HEK293T (cell line): ENCODE measurements around the gene PHF8.

Experiments
- CTCF ChIA-PET: fragments of 350-600 bp; formaldehyde crosslinking; extraction: SDS; loops from one replicate; lab custom pipeline; 2021; ENCODE audit warnings: antibody characterized with exemption, inconsistent platforms; lab: Yijun Ruan, JAX
- POLR2A ChIA-PET: fragments of 350-600 bp; formaldehyde crosslinking; extraction: SDS; loops from one replicate; lab custom pipeline; 2020; ENCODE audit warnings: antibody characterized with exemption, inconsistent platforms; lab: Yijun Ruan, JAX
- DNase-seq: peaks from one replicate; pipeline ENCODE4 v3.0.0; 2012; ENCODE audit warnings: mixed read lengths; ENCODE audit errors: extremely low spot score
- ARNT ChIP-seq: fragments of 450-650 bp; IDR thresholded peaks from 2 replicates; pipeline ENCODE4 v1.6.1; 2017; ENCODE audit warnings: mild to moderate bottlenecking
- BHLHE40 ChIP-seq: fragments of 450-650 bp; IDR thresholded peaks from 2 replicates; pipeline ENCODE4 v1.6.1; 2016; ENCODE audit warnings: mild to moderate bottlenecking, moderate library complexity, borderline replicate concordance
- CTBP1 ChIP-seq: fragments of 450-650 bp; IDR thresholded peaks from 2 replicates; pipeline ENCODE4 v1.6.1; 2016; ENCODE audit warnings: borderline replicate concordance
- ELF4 ChIP-seq: fragments of 450-650 bp; IDR thresholded peaks from 2 replicates; pipeline ENCODE4 v1.6.1; 2017; ENCODE audit warnings: antibody characterized with exemption
- FOXA1 ChIP-seq: fragments of 450-650 bp; IDR thresholded peaks from 2 replicates; pipeline ENCODE4 v1.6.1; 2016; ENCODE audit warnings: mild to moderate bottlenecking
- FOXK2 ChIP-seq: fragments of 450-650 bp; IDR thresholded peaks from 2 replicates; pipeline ENCODE4 v1.6.1; 2016; ENCODE audit warnings: mild to moderate bottlenecking
- FOXM1 ChIP-seq: fragments of 450-650 bp; IDR thresholded peaks from 2 replicates; pipeline ENCODE4 v1.6.1; 2017; ENCODE audit warnings: mild to moderate bottlenecking, borderline replicate concordance
- HDGF ChIP-seq: fragments of 450-650 bp; IDR thresholded peaks from 2 replicates; pipeline ENCODE4 v1.6.1; 2017; ENCODE audit warnings: antibody characterized with exemption, borderline replicate concordance
- L3MBTL2 ChIP-seq: fragments of 450-650 bp; conservative IDR thresholded peaks from 2 replicates; pipeline ENCODE4 v1.6.1; 2016; ENCODE audit warnings: mild to moderate bottlenecking
- LEF1 ChIP-seq: fragments of 450-650 bp; IDR thresholded peaks from 2 replicates; pipeline ENCODE4 v1.6.1; 2017; ENCODE audit warnings: mild to moderate bottlenecking, borderline replicate concordance
- NFRKB ChIP-seq: fragments of 450-650 bp; IDR thresholded peaks from 2 replicates; pipeline ENCODE4 v1.6.1; 2016; ENCODE audit warnings: mild to moderate bottlenecking, moderate library complexity
- SP1 ChIP-seq: fragments of 450-650 bp; IDR thresholded peaks from 2 replicates; pipeline ENCODE4 v1.6.1; 2017
- SUZ12 ChIP-seq: fragments of 450-650 bp; IDR thresholded peaks from 2 replicates; pipeline ENCODE4 v1.6.1; 2016; ENCODE audit warnings: mild to moderate bottlenecking
- TARDBP ChIP-seq: fragments of 450-650 bp; IDR thresholded peaks from 2 replicates; pipeline ENCODE4 v1.6.1; 2016
- ZNF384 ChIP-seq: fragments of 450-650 bp; IDR thresholded peaks from 2 replicates; pipeline ENCODE4 v1.6.1; 2016
- TF ChIP-seq, protein P1 (sequence below): fragments of 450-650 bp; IDR thresholded peaks from 2 replicates; pipeline ENCODE4 v1.6.1; 2016

The PHF8 gene

DNA sequence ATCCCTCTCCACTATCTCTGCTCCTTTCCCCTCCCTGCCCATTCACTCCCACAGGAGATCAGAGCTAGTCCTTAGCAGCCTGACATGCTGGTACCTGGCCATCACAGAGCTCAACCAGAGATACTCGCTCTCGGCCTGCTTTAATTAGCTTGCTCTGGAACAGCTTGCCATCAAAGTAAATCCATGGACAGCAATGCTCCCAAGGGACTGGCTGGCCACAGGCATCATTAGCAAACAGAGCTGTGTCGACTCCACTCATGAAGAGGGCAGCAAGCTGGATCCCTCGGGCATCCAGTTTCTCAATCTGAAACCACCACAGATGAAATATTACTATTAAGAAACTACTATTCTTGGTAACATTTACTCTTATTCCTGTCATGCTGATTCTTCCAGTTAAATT lies 43.4 kb upstream of the PHF8 start:
- ChIA-PET POLR2A (interaction anchor here (1.3 kb wide), 1 partner anchor 11 kb away, joined by 3 read pairs; no protein-coding TSS in a partner anchor), CTCF (no interaction called here)
- no peak for TF ChIP-seq SP1
- TF ChIP-seq TARDBP: no peak
- no peak for DNase-seq

GRCh38 chrX:54085666-54086065 lies 41.4 kb upstream of the PHF8 start:
- CTCF ChIA-PET: no interaction called here
- TF ChIP-seq TARDBP (no peak), ZNF384 (no peak), ELF4 (no peak), FOXM1 (no peak), SUZ12 (no peak), NFRKB (no peak), FOXK2 (no peak), ARNT (no peak), CTBP1 (no peak), L3MBTL2 (no peak), LEF1 (no peak), HDGF (no peak), BHLHE40 (no peak), SP1 (no peak)
- TF ChIP-seq, protein P1, sequence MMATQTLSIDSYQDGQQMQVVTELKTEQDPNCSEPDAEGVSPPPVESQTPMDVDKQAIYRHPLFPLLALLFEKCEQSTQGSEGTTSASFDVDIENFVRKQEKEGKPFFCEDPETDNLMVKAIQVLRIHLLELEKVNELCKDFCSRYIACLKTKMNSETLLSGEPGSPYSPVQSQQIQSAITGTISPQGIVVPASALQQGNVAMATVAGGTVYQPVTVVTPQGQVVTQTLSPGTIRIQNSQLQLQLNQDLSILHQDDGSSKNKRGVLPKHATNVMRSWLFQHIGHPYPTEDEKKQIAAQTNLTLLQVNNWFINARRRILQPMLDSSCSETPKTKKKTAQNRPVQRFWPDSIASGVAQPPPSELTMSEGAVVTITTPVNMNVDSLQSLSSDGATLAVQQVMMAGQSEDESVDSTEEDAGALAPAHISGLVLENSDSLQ: no peak
- POLR2A ChIA-PET: no interaction called here

DNA sequence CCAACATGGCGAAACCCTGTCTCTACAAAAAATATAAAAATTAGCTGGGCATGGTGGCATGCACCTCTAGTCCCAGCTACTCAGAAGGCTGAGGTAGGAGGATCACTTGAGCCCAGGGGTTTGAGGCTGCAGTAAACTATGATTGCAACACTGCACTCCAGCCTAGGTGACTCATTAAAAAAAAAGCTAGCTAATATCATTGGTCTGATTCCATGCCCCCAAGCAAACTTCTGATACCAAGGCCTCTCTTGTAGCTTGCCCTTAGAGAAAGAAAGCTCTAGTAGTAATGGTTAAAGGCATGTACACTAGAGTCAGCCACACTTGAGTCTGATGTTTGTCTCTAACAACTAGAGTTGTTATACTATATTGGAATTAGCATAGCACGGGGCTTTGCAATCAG lies 32.6 kb upstream of the PHF8 start:
- DNase-seq: no peak
- CTCF ChIA-PET: no interaction called here

More at GRCh38 chrX:54085666-54086065, 41.4 kb upstream of the PHF8 start:
- DNase-seq: no peak

DNA sequence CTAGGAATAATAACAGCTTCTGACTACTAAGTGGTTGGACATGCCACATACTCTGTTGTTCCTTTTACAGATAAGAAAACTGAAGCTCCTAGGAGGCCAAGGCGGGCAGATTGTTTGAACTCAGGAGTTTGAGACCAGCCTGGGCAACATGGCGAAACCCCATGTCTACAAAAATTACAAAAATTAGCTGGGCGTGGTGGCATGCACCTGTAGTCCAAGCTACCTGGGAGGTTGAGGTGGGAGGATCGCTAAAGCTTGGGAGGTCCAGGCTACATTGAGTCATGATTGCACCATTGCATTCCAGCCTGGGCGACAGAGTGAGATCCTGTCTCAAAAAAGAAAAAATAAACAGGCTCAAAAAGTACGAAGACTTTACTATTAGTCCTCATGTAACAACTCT lies 30.6 kb upstream of the PHF8 start:
- DNase-seq: no peak
- ChIA-PET POLR2A (no interaction called here), CTCF (no interaction called here)
- no peak for TF ChIP-seq SUZ12
- TF ChIP-seq FOXA1: no peak
- TF ChIP-seq ELF4: no peak
- TF ChIP-seq HDGF: no peak
- no peak for TF ChIP-seq ARNT
- no peak for TF ChIP-seq CTBP1
- TF ChIP-seq NFRKB: no peak
- no peak for TF ChIP-seq FOXM1
- TF ChIP-seq TARDBP: no peak
- TF ChIP-seq SP1: no peak
- no peak for TF ChIP-seq FOXK2
- TF ChIP-seq L3MBTL2: no peak
- TF ChIP-seq BHLHE40: no peak
- TF ChIP-seq, protein P1: no peak
- no peak for TF ChIP-seq LEF1
- TF ChIP-seq ZNF384: no peak

More for the DNA sequence above, 32.6 kb upstream of the PHF8 start:
- TF ChIP-seq CTBP1 (no peak), ARNT (no peak)
- POLR2A ChIA-PET: interaction anchor here (1.0 kb wide), 1 partner anchor 10 kb away, joined by 3 read pairs; no protein-coding TSS in a partner anchor

- ChIA-PET CTCF (no interaction called here), POLR2A (no interaction called here)
- DNase-seq: no peak
- TF ChIP-seq SUZ12 (no peak), TARDBP (no peak), ELF4 (no peak), ZNF384 (no peak), L3MBTL2 (no peak), CTBP1 (no peak), FOXM1 (no peak), FOXK2 (no peak), BHLHE40 (no peak), HDGF (no peak), FOXA1 (no peak), SP1 (no peak), NFRKB (no peak), ARNT (no peak), LEF1 (no peak)
- TF ChIP-seq, protein P1: no peak
Measured at GRCh38 chrX:54067766-54068165, 23.5 kb upstream of the PHF8 start.

DNA sequence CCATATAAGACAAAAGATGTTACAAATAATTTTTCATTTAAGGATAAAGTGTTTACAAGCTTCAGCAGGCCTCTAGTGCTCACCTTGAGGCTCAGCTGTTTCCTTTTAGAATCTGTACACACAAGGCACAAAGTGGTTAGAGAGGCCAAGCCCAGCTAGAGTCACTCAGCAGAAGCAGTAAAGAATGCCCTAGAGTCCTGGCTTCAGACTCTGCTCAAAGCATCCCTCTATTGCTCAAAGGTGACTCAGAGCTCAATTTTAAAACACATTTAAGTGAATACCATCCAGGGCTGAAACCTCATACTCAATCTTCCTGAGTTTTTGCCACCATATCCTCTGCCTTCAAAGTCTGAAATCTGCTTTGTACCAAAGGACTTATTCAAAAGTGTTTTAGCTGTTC lies 22.6 kb upstream of the PHF8 start:
- TF ChIP-seq HDGF (no peak), CTBP1 (no peak), L3MBTL2 (no peak), LEF1 (no peak), BHLHE40 (no peak), FOXA1 (no peak), FOXM1 (no peak), TARDBP (no peak), ZNF384 (no peak), ELF4 (no peak), ARNT (no peak), NFRKB (no peak), SUZ12 (no peak), FOXK2 (no peak), SP1 (no peak)
- TF ChIP-seq, protein P1: no peak
- CTCF ChIA-PET: no interaction called here
- no peak for DNase-seq
- POLR2A ChIA-PET: interaction anchor here (0.8 kb wide), 1 partner anchor 22 kb away, joined by 3 read pairs; the partner anchor contains the start of gene PHF8
